C4-2B (cell line): ENCODE data around the gene LMAN1L.

Experiments
- ZFX ChIP-seq: fragments of 450-650 bp; IDR thresholded peaks from 2 replicates; pipeline ENCODE4 v1.6.1; 2017
- TF ChIP-seq, protein P1 (sequence below): fragments of 450-650 bp; conservative IDR thresholded peaks from 2 replicates; pipeline ENCODE4 v1.5.1; 2017; ENCODE audit warnings: mild to moderate bottlenecking

DNA sequence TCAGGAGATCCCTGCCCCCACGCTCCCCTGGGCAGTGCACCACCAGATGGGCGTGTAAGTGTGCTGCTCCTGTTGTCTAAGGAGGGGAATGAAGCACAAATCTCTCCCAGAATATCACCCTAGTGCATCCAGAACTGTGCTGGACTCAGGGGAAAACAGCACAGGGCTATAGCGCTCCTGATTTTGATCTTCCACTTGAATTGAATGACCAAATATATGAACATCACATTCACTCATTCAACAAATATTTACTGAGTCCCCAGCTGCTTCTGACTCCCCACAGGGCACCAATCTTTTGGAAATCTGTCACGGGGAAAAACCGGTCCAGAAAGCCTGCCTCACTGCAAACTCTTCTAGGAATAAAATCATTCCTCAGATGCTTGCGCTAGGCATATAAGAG, 16.2 kb downstream of the LMAN1L start:
- TF ChIP-seq, protein P1, sequence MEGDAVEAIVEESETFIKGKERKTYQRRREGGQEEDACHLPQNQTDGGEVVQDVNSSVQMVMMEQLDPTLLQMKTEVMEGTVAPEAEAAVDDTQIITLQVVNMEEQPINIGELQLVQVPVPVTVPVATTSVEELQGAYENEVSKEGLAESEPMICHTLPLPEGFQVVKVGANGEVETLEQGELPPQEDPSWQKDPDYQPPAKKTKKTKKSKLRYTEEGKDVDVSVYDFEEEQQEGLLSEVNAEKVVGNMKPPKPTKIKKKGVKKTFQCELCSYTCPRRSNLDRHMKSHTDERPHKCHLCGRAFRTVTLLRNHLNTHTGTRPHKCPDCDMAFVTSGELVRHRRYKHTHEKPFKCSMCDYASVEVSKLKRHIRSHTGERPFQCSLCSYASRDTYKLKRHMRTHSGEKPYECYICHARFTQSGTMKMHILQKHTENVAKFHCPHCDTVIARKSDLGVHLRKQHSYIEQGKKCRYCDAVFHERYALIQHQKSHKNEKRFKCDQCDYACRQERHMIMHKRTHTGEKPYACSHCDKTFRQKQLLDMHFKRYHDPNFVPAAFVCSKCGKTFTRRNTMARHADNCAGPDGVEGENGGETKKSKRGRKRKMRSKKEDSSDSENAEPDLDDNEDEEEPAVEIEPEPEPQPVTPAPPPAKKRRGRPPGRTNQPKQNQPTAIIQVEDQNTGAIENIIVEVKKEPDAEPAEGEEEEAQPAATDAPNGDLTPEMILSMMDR: no peak
- TF ChIP-seq ZFX: no peak
